Left ventricle myocardium superior (tissue), 1 donor: ENCODE data around the gene FAM53B. TPM values are rescaled to one million over a fixed set of nuclear protein-coding genes. Genes with fewer than 3 reads are reported as not detected.

ENCODE experiments used
- ATAC-seq: fragments of 200-7000 bp; cut with Tn5 transposase; one replicate; pipeline ENCODE4 v1.9.1; 2020; ENCODE audit warnings: mild to moderate bottlenecking, moderate library complexity
- DNase-seq: peaks from one replicate; pipeline ENCODE4 v3.0.0-alpha.2; 2020
- intact Hi-C: fragments of 100-400 bp; cut with micrococcal nuclease; formaldehyde crosslinking; loops from one replicate; pipeline ENCODE4 v1.11.0; 2022
- total RNA-seq: library from RNA; stranded (reverse); fragmentation: NEBNext Ultra II Directional; extraction: Animal tissue kit (Norgen Biotek cat#: 25700); gene quantifications from one replicate; pipeline ENCODE4 v1.2.1, GENCODE V29; 2021
- donor health status: DM: no; HTN: yes; CAD: no; lungs with severe emphysema.

FAM53B gene
- total RNA-seq, 1 donor from 2014 or later, result 45.3 TPM

DNA sequence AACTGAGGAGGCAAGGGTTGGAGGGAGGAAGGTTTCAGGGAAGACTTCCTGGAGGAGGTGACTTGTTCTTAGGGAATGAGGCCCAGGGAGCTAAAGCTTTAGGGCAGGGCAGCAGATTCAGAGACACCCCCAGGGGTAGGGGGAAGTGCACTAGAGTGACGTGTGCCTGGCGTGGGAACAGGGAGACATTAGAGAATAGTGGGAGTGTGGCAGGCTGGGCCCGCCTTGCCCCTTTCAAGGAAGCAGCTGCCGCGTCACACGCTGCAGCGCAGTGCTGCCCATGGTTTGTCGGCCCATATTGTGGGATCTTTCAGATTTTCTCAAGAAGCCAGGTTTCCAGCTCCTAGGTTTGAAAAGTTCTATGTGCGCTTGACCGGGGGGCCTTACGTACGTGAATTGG is 143.2 kb downstream of the FAM53B start:
- intact Hi-C loops, result no loop called here
- DNase-seq (peak; percentile 19), ATAC-seq (no peak)

DNA sequence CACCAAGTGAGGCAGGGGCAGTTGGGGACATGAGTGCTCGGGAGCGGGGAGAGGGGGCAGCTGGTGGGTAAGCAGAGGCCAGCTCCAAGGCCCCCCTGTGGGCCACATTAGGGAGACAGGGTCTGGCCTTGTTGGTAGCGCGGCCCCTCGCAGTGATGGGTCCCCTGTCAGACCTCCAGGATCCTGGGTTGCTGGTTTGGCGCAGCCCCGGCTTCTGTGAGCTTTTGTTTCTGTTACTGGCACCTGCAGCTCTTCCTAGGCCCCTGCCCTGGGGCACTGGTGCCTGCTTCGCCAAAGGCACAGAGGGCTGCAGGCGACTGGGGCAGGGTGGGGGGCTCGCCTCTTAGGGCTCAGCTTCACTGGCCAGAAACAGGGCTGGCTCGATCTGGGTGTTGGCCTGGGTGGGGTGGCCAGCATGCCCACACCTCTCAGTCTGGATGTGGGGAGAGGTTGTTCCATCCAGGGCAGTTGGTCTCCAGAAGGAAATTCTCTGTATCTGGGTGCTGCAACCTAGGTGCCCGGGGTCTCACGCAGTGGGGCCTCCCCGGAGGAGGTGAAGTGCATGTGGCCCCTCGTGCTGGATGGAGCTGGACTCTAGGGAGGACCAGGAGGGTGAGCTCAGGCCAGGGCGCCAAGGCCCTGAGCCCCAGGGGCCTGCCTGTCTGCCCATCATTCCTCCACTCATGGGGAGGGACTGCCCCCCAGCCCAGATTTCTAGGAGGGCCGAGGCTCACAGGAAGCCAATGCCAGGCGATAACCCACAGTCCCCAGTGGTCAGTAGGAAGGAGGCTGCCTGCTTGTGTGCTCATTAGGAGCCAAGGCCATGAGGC is 143.9 kb downstream of the FAM53B start:
- ATAC-seq, result no peak
- intact Hi-C loops, result no loop called here
- peak; percentile 28 for DNase-seq

DNA sequence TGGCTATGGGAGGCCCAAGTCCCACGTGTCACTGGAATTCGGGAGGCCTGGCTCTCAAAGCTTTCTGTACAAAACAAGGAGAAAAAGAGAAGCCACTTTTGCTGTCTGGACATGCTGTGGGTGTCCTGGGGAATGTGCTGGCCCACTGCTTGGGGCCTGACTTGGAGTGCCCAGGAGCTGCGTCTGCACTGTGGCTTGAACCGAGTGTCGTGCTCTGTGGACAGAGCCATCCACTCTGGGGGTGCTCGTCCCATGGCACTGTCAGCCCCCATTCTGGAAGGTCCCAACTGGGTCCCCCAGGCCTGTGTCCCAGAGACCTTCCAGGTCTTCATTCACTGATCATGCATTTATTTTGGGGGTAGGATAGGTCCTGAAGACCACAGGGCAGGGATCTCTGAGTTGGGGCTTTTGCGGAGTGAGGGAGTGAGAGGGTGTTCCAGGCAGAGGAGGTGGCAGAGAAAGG is 144.6 kb downstream of the FAM53B start:
- intact Hi-C loops, result no loop called here
- DNase-seq (peak; percentile 11), ATAC-seq (no peak)

DNA sequence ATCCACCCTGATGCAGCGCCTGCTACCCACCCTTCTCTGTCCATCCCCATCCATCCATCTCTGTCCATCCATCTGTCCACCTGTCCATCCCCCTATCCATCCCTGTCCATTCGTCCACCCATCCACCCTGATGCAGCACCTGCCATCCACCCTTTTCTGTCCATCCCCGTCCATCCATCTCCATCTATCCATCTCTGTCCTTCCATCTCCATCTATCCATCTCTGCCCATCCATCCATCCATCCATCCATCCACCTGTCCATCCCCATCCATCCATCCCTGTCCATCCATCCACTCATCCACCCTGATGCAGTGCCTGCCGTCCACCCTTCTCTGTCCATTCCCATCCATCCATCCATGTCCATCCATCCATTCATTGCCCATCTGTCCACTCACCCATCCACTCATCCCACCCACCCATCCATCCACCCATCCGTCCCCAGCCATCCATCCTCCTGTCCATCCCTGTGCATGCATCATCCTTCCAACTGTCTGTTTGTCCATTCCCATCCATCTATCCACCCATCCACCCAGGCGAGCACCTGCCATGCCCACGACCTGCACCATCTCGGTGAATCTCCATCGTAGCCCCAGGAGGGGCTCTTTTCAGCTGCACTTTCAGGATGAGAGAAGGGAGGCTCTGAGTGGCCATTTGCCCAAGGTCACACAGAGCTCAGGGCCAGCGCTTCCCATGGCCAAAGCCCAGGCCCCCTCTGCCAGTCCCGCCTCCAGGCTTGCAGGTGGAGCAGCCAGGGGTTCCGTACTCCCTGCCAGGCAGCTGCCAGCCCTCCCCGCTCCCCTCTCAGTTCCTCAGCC is 145.2 kb downstream of the FAM53B start:
- ATAC-seq, result no peak
- DNase-seq, result no peak
- intact Hi-C loops, result no loop called here

DNA sequence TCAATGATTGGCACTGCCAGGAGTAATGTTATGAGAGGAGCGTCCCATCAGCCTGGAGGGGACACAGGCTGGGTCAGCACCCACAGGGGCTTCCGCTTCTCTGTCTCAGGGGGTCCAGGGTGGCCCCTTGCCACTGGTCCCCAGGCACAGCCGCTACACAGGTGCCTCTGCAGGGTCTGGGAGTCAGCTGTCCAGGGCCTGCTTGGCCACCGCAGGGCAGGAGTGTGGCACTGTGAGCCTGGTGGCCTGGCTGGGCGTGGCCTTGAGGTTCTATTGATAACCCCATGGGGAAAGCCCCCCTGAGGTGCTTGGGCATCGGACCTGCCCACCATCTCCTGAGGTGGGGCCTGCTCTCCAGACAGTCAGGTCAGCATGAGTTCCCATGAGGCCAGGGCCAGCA is 146.0 kb downstream of the FAM53B start:
- ATAC-seq (no peak), DNase-seq (peak; percentile 26)
- intact Hi-C loops, result no loop called here

DNA sequence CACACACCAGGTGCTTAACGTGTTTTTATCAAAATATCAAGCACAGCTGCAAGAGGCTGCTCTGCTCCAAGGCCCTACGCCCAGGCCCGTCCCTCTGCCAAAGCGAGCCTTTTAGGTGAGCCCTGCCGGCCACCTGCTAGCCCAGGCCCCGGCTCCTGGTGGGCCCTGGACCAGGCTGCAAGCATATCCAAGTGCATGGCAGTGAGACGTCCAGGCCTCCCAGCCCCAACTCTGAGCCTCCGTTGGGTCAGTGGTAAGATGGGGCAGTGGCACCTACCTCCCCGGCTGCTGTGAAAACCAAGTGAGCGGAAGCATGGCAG is 146.4 kb downstream of the FAM53B start:
- intact Hi-C loops, result no loop called here
- DNase-seq (peak; percentile 20), ATAC-seq (no peak)

DNA sequence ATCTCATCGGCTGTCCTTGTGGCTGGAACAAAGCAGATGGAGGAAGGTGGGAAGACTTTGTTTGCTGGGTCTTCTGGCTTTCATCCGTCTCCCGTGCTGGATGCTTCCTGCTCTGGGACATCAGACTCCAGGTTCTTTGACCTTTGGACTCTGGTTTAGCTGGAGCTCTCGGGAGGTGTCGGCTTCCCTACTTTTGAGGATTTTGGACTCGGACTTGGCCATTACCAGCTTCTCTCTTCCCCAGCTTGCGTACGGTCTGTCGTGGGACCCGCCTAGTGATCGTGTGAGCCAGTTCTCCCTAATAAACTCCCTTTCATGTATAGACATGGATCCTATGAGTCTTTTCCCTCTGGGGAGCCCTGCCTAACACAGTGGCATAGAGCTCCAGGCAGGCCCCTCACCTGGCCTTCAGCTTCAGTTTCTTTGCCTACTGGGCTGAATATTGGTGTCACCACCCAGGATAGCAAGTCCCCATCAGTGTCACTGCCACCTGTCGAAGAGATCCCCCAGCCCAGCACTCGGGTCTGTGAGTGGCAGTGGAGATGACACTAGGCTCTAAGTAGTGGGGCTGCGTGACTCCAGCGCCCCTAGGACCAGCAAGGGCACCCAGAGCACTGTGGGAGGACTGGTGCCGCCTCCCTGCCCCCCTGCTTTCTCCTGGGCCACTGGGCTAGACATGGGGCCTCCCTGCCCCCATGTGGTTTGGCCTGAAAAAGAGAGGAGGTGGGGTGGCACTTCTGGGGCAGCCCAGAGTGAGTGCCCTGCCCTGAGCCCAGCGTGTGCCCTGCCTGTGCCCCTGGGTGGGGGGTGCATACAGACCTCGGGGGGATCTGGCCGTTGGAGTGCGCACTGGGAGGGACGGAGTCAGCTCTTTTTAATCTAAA is 147.0 kb downstream of the FAM53B start:
- DNase-seq (peak; percentile 10), ATAC-seq (no peak)
- intact Hi-C loops, result no loop called here

DNA sequence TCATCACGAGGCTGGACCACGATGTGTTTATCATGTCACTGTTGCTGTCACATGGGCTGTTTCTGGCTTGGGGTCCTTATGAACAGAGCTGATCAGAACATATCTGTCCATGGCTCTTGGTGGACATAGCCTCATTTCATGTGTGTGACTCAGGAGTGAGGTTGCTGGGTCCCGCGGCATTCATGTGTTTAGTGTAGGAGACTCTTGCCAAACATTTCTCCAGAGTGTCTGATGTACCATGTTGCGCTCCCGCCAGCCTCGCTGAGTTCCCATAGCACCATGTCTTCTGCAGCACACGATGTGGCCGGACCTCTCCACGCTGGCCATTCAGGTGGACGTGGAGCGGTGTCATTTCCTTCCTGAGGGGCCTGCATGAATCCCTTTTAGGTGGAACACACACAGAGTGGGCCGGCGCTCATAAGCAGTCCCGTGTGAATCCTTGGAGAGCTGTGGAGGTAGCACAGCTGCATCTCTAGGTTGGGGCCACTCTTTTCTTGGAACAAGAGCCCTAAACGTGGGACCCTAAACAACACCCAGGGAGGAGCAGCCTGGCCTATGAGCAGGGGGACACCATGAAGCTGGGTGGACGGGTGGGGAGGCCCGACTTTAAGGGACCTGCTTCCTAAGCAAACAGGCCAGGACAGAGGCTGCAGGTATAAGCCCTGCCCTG is 147.9 kb downstream of the FAM53B start:
- intact Hi-C loops, result no loop called here
- ATAC-seq, result no peak
- DNase-seq, result peak; percentile 27

DNA sequence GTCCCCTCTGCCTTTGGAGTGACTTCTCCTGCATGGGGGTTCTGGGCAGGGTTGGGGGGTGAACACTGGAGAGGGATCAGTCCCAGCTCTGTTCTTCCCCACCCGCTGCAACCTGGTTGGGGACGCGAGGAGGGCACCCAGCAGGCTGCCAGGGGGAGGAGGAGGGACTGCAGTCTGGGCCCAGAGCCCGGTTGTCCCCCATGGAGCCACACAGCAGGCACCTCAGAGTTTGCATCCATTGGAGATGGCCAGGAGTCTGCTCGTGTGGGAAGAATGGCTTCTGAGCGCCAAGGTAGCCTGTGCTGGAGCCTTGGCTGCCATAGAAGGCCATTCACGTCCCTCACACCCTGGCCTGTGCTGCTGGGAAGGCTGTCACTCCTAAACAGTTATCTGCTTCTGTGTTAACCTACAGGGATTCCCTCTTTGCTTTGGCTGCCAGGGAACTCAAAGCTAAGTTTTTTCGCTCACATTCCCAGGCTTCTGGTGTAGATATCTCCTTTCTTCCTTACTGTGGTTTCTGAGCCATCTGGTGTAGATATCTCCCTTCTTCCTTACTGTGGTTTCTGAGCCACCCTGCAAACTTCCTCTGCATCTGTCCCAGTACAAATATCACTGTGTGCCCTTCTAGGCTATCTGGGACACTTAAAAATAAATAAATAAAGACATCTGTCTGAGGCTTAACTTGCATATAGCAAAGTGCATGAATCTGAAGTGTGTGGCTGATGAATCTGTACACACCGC is 148.9 kb downstream of the FAM53B start:
- DNase-seq (peak; percentile 10), ATAC-seq (no peak)
- intact Hi-C loops, result no loop called here

DNA sequence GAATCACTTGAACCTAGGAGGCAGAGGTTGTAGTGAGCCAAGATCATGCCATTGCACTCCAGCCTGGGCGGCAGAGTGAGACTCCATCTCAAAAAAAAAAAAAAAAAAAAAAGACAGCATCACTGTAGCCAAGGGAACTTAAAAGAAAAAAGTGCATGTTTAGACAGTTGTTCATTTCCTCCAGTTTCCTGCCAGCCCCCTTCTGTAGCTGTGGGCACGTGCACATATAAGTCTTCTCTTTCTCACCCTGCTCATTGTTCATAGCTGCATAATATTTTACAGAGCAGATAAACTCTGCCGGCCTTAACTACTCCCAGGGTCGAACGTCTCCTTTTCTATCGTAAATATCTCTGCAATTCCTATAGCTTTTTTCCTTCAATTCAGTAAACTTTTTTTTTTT is 149.9 kb downstream of the FAM53B start:
- DNase-seq (no peak), ATAC-seq (no peak)
- intact Hi-C loops, result no loop called here

DNA sequence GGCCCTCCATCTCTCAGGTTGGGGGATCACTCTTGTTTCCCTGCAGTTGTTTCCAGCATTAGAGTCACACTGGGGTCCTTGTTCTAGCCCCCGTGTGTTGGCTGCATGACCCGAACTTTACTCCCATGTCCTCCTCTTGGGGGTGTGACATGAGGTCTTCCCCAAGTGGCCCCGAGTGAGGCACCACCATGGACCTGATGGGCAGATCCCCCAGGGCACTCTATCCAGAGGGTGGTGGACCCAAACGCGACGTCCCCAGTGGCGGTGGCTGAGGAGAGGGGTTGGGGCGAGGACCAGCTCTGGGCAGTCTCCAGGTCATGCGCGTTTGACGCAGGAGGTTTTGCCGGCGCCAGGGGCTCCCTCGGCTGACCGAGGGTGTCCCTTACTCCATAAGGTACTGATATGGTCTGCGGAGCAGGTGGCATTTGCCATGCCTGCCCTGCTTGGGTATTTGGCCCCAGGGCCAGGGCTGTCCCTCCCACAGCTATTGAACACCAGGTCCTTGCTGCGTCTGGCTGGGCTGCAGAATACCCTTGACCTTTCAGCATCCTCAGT is 150.7 kb downstream of the FAM53B start:
- ATAC-seq, result no peak
- intact Hi-C loops, result no loop called here
- DNase-seq, result peak; percentile 15

DNA sequence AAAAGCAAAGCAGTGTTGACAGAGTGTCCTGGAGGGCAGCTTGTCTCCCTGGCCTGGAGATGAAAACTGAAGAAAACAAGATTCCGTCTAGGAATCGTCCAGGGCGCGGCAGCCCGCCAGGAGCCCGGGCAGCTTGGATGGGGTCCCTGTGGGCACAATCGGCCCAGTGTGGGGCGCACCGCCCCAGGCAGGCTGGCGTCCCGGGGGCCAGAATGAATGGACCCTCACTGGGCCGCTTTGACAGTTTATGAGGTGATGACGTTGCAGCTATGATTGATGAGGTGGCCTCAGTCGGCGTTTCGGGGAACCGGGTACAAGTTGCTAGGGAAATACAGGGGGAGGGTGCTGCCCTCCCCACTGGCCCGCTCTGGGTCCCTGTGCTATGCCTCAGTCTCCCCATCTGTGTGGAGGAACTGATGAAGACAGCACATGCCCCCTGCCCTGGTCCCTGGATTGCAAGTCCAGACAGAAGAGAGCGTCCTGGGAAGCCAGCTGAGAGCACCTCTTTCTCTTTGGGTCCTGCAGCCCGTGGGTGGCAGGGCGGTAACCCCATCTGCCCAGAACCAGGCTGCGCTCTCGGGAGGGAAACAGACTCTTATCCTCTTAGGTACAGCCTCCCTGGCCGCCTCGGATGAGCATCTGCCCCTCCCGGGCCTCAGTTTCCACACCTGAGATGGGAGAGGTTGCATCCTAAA is 151.3 kb downstream of the FAM53B start:
- intact Hi-C loops, result no loop called here
- peak; percentile 13 for DNase-seq
- no peak for ATAC-seq

DNA sequence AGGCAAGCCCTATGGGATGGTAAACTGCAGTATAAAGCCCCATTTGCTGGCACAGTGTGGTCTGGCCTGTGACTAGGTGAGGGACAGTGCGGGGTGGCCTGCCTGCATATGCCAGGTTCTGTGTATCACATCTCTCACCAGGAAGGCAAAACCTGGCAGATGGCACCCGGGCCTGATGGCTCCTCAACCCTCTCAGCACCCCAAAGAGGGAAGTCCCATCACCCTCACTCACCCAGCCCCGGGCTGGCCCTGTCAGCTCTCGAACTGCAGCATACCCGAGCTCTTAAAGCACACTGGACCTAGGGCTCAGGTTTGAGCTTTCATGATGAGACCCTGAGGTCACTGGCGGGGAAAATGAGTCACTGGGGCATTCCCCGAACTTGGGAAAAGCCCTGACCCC is 152.1 kb downstream of the FAM53B start:
- ATAC-seq (no peak), DNase-seq (peak; percentile 12)
- intact Hi-C loops, result no loop called here

DNA sequence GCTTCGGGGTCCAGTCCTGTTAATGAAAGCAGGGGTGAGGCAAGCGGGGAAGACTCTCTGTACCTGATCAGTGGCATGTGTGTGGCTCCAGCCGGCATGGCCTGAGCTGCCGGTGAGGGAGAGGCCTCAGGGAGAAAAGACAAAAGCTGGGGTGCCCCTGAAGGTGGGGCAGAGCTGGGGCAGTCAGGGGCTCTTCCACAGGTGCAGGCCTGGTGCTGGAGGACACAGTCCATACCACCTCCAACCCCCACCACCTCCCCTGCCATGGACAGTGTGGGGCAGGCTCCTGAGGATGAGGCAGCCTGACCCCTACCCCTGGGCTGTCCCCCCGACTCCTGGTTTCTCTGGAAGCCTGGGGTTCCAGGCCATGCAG is 153.1 kb downstream of the FAM53B start:
- ATAC-seq (no peak), DNase-seq (no peak)
- intact Hi-C loops, result no loop called here

DNA sequence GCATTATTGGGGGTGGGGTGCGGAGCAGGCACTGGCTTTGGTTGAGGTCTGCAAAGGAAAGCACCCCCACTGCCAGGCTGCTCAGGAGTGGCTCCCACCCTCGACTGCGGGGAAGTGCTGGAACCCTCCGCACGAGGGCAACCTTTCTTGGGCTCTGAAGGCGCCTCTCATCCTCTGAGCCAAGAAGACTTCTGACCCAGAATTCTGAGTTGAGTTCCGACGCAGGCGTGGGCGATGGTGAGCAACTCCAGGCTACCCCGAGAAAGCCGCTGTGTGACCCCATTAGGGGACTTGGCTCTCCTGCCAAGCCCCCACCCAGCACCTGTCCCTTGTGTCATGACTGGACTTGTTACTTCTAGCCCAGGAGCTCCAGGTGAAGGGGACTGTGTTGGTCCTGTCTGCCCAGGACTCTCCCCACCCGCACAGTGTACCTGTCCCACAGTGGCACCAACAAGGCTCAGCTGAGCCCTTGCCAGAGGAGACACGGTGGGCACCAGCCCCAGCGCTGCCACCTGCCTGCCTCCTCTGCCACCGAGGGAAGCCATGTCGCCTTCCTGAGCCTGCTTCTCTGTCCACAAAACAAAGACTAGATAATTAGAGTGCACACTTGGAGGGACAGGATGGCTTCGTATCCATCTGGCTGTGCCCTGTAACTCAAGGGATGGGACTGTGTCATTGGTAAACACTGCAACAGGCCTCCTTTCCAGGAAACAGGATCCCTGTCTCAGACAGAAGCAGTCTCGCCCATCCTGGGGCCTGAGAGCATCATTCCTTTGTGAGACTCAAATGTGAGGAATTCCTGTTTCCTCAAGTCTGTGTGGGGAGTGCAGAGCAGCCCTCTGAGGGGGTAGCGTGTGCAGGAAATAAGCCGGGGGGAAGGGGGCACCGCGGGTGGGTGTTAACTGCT is 153.7 kb downstream of the FAM53B start:
- intact Hi-C loops, result no loop called here
- DNase-seq, result peak; percentile 18
- no peak for ATAC-seq

DNA sequence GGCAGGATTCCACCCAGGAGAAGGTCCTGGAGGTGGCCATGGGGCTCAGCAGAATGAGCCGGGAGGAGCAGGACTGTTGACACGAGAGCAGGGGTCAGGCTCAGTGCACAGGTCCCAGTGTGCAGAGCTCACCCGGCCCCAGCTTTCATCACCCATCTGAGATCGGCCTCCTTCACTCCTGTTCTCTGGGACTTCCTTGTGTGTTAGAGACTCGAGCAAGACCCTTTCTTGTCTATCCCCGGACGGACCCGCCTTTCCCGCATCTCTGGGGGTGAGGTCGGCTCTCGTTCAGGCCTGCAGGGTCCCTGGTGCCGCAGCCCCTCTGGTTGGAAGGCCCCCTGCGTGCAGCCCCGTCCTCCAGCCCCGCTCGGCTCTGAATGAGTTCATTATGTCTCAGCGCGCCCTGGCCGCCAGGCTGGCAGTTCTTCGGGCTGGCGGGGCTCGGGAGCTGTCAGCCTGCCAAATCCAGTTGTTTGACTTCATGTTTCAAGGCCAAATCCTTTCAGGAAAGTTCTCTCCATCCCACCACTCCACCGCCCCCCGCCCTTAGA is 154.6 kb downstream of the FAM53B start:
- DNase-seq (peak; percentile 34), ATAC-seq (peak; percentile 36)
- intact Hi-C loops, result no loop called here
